Astrocyte (in vitro differentiated cells and primary cell): ENCODE results near the gene DRC7. TPM values are rescaled to one million over a fixed set of nuclear protein-coding genes. Genes with fewer than 3 reads are reported as not detected.

ENCODE experiments used
- DNase-seq: peaks from one replicate; pipeline ENCODE4 v3.0.0-alpha.2; 2010; ENCODE audit warnings: low read depth
- FAIRE-seq: peaks from 2 replicates; lab custom pipeline; 2011; peaks lifted over from hg19 to GRCh38; lab: Jason Lieb, UNC
- H2AFZ ChIP-seq: 2 replicates; pipeline ENCODE4 v1.6.0; 2012; ENCODE audit warnings: low read depth, low read length, inconsistent platforms
- H3K27ac ChIP-seq: 2 replicates; pipeline ENCODE4 v1.5.1; 2011; ENCODE audit warnings: low read depth, low read length, inconsistent platforms
- H3K27me3 ChIP-seq: 2 replicates; pipeline ENCODE4 v1.6.0; 2011; ENCODE audit warnings: low read length, inconsistent platforms; ENCODE audit not compliant: insufficient read depth
- H3K36me3 ChIP-seq: 2 replicates; pipeline ENCODE4 v1.5.1; 2011; ENCODE audit warnings: low read length, inconsistent platforms; ENCODE audit not compliant: insufficient read depth
- H3K4me1 ChIP-seq: 2 replicates; pipeline ENCODE4 v1.5.1; 2011; ENCODE audit warnings: low read length, inconsistent platforms; ENCODE audit not compliant: insufficient read depth
- H3K4me2 ChIP-seq: 2 replicates; pipeline ENCODE4 v1.6.0; 2012; ENCODE audit warnings: low read length, inconsistent platforms
- H3K4me3 ChIP-seq: 2 replicates; pipeline ENCODE4 v1.5.1; 2011; ENCODE audit warnings: low read depth, mild to moderate bottlenecking, low read length, inconsistent platforms; ENCODE audit not compliant: insufficient read depth
- H3K79me2 ChIP-seq: 2 replicates; pipeline ENCODE4 v1.6.0; 2012; ENCODE audit warnings: mild to moderate bottlenecking, low read length, inconsistent platforms; ENCODE audit not compliant: insufficient read depth
- H3K9ac ChIP-seq: 2 replicates; pipeline ENCODE4 v1.6.0; 2012; ENCODE audit warnings: mild to moderate bottlenecking, low read length, inconsistent platforms
- H3K9me3 ChIP-seq: 2 replicates; pipeline ENCODE4 v1.5.1; 2012; ENCODE audit warnings: low read depth, mild to moderate bottlenecking, low read length, inconsistent platforms; ENCODE audit not compliant: insufficient read depth
- H4K20me1 ChIP-seq: 2 replicates; pipeline ENCODE4 v1.6.0; 2012; ENCODE audit warnings: low read length, inconsistent platforms; ENCODE audit not compliant: insufficient read depth
- H3K27ac Mint-ChIP-seq: one replicate; pipeline ENCODE4 v1.8.0; 2021; ENCODE audit warnings: mild to moderate bottlenecking, mixed read lengths; ENCODE audit not compliant: unreplicated experiment
- H3K27me3 Mint-ChIP-seq: one replicate; pipeline ENCODE4 v1.8.0; 2021; ENCODE audit warnings: low read depth, mixed read lengths; ENCODE audit not compliant: unreplicated experiment
- H3K36me3 Mint-ChIP-seq: one replicate; pipeline ENCODE4 v1.8.0; 2021; ENCODE audit warnings: low read depth, mixed read lengths; ENCODE audit not compliant: unreplicated experiment
- H3K4me1 Mint-ChIP-seq: one replicate; pipeline ENCODE4 v1.8.0; 2021; ENCODE audit warnings: low read depth, mixed read lengths; ENCODE audit not compliant: unreplicated experiment
- H3K4me3 Mint-ChIP-seq: one replicate; pipeline ENCODE4 v1.8.0; 2021; ENCODE audit warnings: mild to moderate bottlenecking, moderate library complexity, mixed read lengths; ENCODE audit not compliant: unreplicated experiment
- H3K9me3 Mint-ChIP-seq: one replicate; pipeline ENCODE4 v1.8.0; 2021; ENCODE audit warnings: mild to moderate bottlenecking, mixed read lengths; ENCODE audit not compliant: unreplicated experiment
- CTCF ChIP-seq: IDR thresholded peaks from 2 replicates; pipeline ENCODE4 v1.5.1; 2011; ENCODE audit warnings: low read depth, mild to moderate bottlenecking, inconsistent platforms, low read length, moderate library complexity; ENCODE audit not compliant: insufficient read depth
- EZH2 ChIP-seq: IDR thresholded peaks from 2 replicates; pipeline ENCODE4 v1.6.1; 2012; ENCODE audit warnings: mild to moderate bottlenecking, low read length, inconsistent platforms; ENCODE audit not compliant: insufficient read depth
- total RNA-seq: library from RNA; stranded (reverse); gene quantifications from 2 replicates; pipeline ENCODE4 v1.2.1, GENCODE V29; 2021

Gene DRC7
- total RNA-seq, 1 donor from 2014 or later = not detected

- TF ChIP-seq EZH2 = no peak
- TF ChIP-seq CTCF = no peak
- Histone ChIP-seq H3K27ac (no peak overlapping the region), H3K36me3 (no peaks in the 10 kb centered on the region), H3K4me1 (no peaks in the 10 kb centered on the region), H3K9ac (no peak overlapping the region), H2AFZ (no peak overlapping the region), H4K20me1 (no peaks in the 10 kb centered on the region), H3K9me3 (no peaks in the 10 kb centered on the region), H3K79me2 (no peaks in the 10 kb centered on the region), H3K4me3 (no peak overlapping the region), H3K27me3 (peaks cover 9% of the 10 kb centered on the region), H3K4me2 (no peak overlapping the region)
- peaks cover 9% of the 10 kb centered on the region for H3K9me3 Mint-ChIP-seq
- no peak for FAIRE-seq
- no peak overlapping the region for H3K4me3 Mint-ChIP-seq
- H3K27ac Mint-ChIP-seq = no peak overlapping the region
- no peak for DNase-seq
- H3K27me3 Mint-ChIP-seq = peaks cover 54% of the 10 kb centered on the region
- H3K4me1 Mint-ChIP-seq = no peaks in the 10 kb centered on the region
- H3K36me3 Mint-ChIP-seq = no peaks in the 10 kb centered on the region
Measured at GRCh38 chr16:57688987-57689761, 5.4 kb upstream of the DRC7 start.

- Mint-ChIP-seq H3K27ac (no peak overlapping the region), H3K4me1 (no peaks in the 10 kb centered on the region), H3K9me3 (peaks cover 9% of the 10 kb centered on the region), H3K36me3 (no peaks in the 10 kb centered on the region), H3K27me3 (peaks cover 51% of the 10 kb centered on the region), H3K4me3 (no peak overlapping the region)
- Histone ChIP-seq H3K9ac (no peak overlapping the region), H3K4me1 (no peaks in the 10 kb centered on the region), H3K27me3 (peaks cover 9% of the 10 kb centered on the region), H3K4me2 (no peak overlapping the region), H2AFZ (no peak overlapping the region), H3K4me3 (no peak overlapping the region), H3K27ac (no peak overlapping the region), H3K36me3 (no peaks in the 10 kb centered on the region), H3K9me3 (no peaks in the 10 kb centered on the region), H4K20me1 (no peaks in the 10 kb centered on the region), H3K79me2 (no peaks in the 10 kb centered on the region)
- TF ChIP-seq EZH2 (no peak), CTCF (no peak)
- FAIRE-seq (no peak), DNase-seq (no peak)
Measured at GRCh38 chr16:57689762-57690558, 4.6 kb upstream of the DRC7 start.
